OCI-LY1 (cell line): Measurements from ENCODE around the gene FETUB.

Experiments used
- CTCF ChIP-seq: fragments of 200-600 bp; sonication (generic), shearing (Covaris generic); IDR thresholded peaks from 2 replicates; pipeline ENCODE4 v1.5.1; 2017; ENCODE audit warnings: mild to moderate bottlenecking, antibody characterized with exemption, low read length, moderate library complexity, mixed read lengths
- EZH2 ChIP-seq: fragments of 200-600 bp; sonication (generic), shearing (Covaris generic); IDR thresholded peaks from 2 replicates; pipeline ENCODE4 v1.8.0; 2017; ENCODE audit warnings: borderline replicate concordance, mixed run types, mild to moderate bottlenecking, antibody characterized with exemption, low read length, moderate library complexity, mixed read lengths

GRCh38 chr3:186694288-186695032 is 54.3 kb downstream of the FETUB start:
- TF ChIP-seq CTCF = no peak
- TF ChIP-seq EZH2 = no peak
